ENCODE results near the gene PACS1.

The PACS1 gene

GRCh38 chr11:66036334-66036710 is 33.8 kb upstream of the PACS1 start:
- no peak overlapping the region for H3K4me3 ChIP-seq (ENCODE audit: low read length)
- no peaks in the 10 kb centered on the region for H3K79me2 ChIP-seq (ENCODE audit: control insufficient read depth, low read length)
- no peak overlapping the region for H3K27ac ChIP-seq (ENCODE audit: low read depth, low read length)
- H3F3A ChIP-seq (ENCODE audit: control insufficient read depth, insufficient read depth) = no peaks in the 10 kb centered on the region
- no peaks in the 10 kb centered on the region for H3K9me2 ChIP-seq (replicated peaks; ENCODE audit: control insufficient read depth, low read length)
- H3K4me1 ChIP-seq (ENCODE audit: control insufficient read depth, low read length) = no peaks in the 10 kb centered on the region
- no peak for TF ChIP-seq CTCF (IDR thresholded peaks at IDR 0.05; ENCODE audit: low read depth, low read length, poor library complexity, severe bottlenecking)
- H4K20me1 ChIP-seq (ENCODE audit: control insufficient read depth, insufficient read depth, low read depth, low read length) = no peaks in the 10 kb centered on the region
- H3K9me3 ChIP-seq (ENCODE audit: control insufficient read depth, insufficient read depth, low read length) = no peaks in the 10 kb centered on the region
- 0 out of 2 replicates have a peak, but pooled peaks cover 2% of the 10 kb centered on the region for H3K27me3 ChIP-seq (ENCODE audit: control insufficient read depth, low read length)
- no peak overlapping the region for H3K4me2 ChIP-seq (ENCODE audit: low read length)
- no peaks in the 10 kb centered on the region for H3K36me3 ChIP-seq (ENCODE audit: control insufficient read depth, low read length)

- Histone ChIP-seq H3K36me3 (ENCODE audit: control insufficient read depth, low read length) (no peaks in the 10 kb centered on the region), H3K27me3 (ENCODE audit: control insufficient read depth, low read length) (no peaks in the 10 kb centered on the region)
Observed at GRCh38 chr11:66037327-66037726, 32.7 kb upstream of the PACS1 start.

GRCh38 chr11:66039765-66040164 is 30.3 kb upstream of the PACS1 start:
- Histone ChIP-seq H3K27me3 (ENCODE audit: control insufficient read depth, low read length) (no peaks in the 10 kb centered on the region), H3K9me3 (ENCODE audit: control insufficient read depth, insufficient read depth, low read length) (no peaks in the 10 kb centered on the region), H3K36me3 (ENCODE audit: control insufficient read depth, low read length) (no peaks in the 10 kb centered on the region)

More at GRCh38 chr11:66037327-66037726, 32.7 kb upstream of the PACS1 start:
- Histone ChIP-seq H3K27ac (ENCODE audit: low read depth, low read length) (no peak overlapping the region), H3K4me1 (ENCODE audit: control insufficient read depth, low read length) (no peaks in the 10 kb centered on the region), H3K4me2 (ENCODE audit: low read length) (no peak overlapping the region), H3K79me2 (ENCODE audit: control insufficient read depth, low read length) (no peaks in the 10 kb centered on the region), H3K9me3 (ENCODE audit: control insufficient read depth, insufficient read depth, low read length) (no peaks in the 10 kb centered on the region), H3K9me2 (replicated peaks; ENCODE audit: control insufficient read depth, low read length) (no peaks in the 10 kb centered on the region), H4K20me1 (ENCODE audit: control insufficient read depth, insufficient read depth, low read depth, low read length) (no peaks in the 10 kb centered on the region), H3K4me3 (ENCODE audit: low read length) (no peak overlapping the region), H3F3A (ENCODE audit: control insufficient read depth, insufficient read depth) (no peaks in the 10 kb centered on the region)
- TF ChIP-seq CTCF (IDR thresholded peaks at IDR 0.05; ENCODE audit: low read depth, low read length, poor library complexity, severe bottlenecking) (no peak), EZH2phosphoT487 (IDR thresholded peaks at IDR 0.05; ENCODE audit: borderline replicate concordance, low read length) (no peak)

More at GRCh38 chr11:66039765-66040164, 30.3 kb upstream of the PACS1 start:
- Histone ChIP-seq H4K20me1 (ENCODE audit: control insufficient read depth, insufficient read depth, low read depth, low read length) (no peaks in the 10 kb centered on the region), H3K27ac (ENCODE audit: low read depth, low read length) (no peak overlapping the region), H3K4me3 (ENCODE audit: low read length) (no peak overlapping the region), H3K79me2 (ENCODE audit: control insufficient read depth, low read length) (no peaks in the 10 kb centered on the region), H3K4me1 (ENCODE audit: control insufficient read depth, low read length) (peaks cover 2% of the 10 kb centered on the region), H3K4me2 (ENCODE audit: low read length) (no peak overlapping the region), H3K9me2 (replicated peaks; ENCODE audit: control insufficient read depth, low read length) (no peaks in the 10 kb centered on the region), H3F3A (ENCODE audit: control insufficient read depth, insufficient read depth) (no peaks in the 10 kb centered on the region; the same call in 1 of the 2 replicates)
- no peak for TF ChIP-seq EZH2phosphoT487 (IDR thresholded peaks at IDR 0.05; ENCODE audit: borderline replicate concordance, low read length)
- TF ChIP-seq CTCF (IDR thresholded peaks at IDR 0.05; ENCODE audit: low read depth, low read length, poor library complexity, severe bottlenecking) = no peak
